GM12878 (cell line): ENCODE measurements around the gene NRXN3. TPM values are rescaled to one million over a fixed set of nuclear protein-coding genes. Genes with fewer than 3 reads are reported as not detected.

Experiments
- ATAC-seq: fragments of 200-7000 bp; cut with Tn5 transposase; 3 replicates; pipeline ENCODE4 v1.9.1; 2020; ENCODE audit warnings: mild to moderate bottlenecking, moderate library complexity
- BruUV-seq: library from RNA; stranded (reverse); fragments of 400-500 nt; replicated peaks from 2 replicates; lab custom pipeline; 2021; lab: Mats Ljungman, UMichigan
- CTCF ChIA-PET: fragments of 300-600 bp; sonication (Branson Sonifier 250); formaldehyde crosslinking; extraction: SDS; loops from one replicate; lab custom pipeline; 2021; ENCODE audit warnings: inconsistent platforms; lab: Yijun Ruan, JAX
- POLR2A ChIA-PET: fragments of 350-600 bp; formaldehyde crosslinking; extraction: SDS; loops from one replicate; lab custom pipeline; 2021; ENCODE audit warnings: inconsistent platforms; lab: Charles Lee
- RAD21 ChIA-PET: fragments of 300-600 bp; sonication (Branson Sonifier 250); formaldehyde crosslinking; loops from one replicate; lab custom pipeline; 2023; ENCODE audit warnings: antibody characterized with exemption; ENCODE audit not compliant: unreplicated experiment; lab: Charles Lee
- SMC1A ChIA-PET: fragments of 300-600 bp; sonication (Branson Sonifier 250); formaldehyde crosslinking; loops from one replicate; lab custom pipeline; 2023; ENCODE audit not compliant: unreplicated experiment, uncharacterized antibody; lab: Charles Lee
- DNase-seq: peaks from one replicate; pipeline ENCODE4 v3.0.0-alpha.2; 2011; ENCODE audit warnings: low read depth, low spot score
- FAIRE-seq: peaks from 3 replicates; lab custom pipeline; 2011; peaks lifted over from hg19 to GRCh38; lab: Jason Lieb, UNC
- H2AFZ ChIP-seq: 2 replicates; pipeline ENCODE4 v1.6.0; 2011; ENCODE audit warnings: low read depth, low read length, control low read depth; ENCODE audit not compliant: control insufficient read depth
- H3K27ac ChIP-seq: 2 replicates; pipeline ENCODE4 v1.5.1; 2011; ENCODE audit warnings: control low read depth; ENCODE audit not compliant: control insufficient read depth, insufficient read depth
- H3K27me3 ChIP-seq, 2 experiments: replicated peaks in 1 of 2; 2 replicates each; pipeline versions ENCODE4 v1.6.0 to v1.6.1; 2011; ENCODE audit warnings: low read length in 1 of 2; ENCODE audit not compliant: control insufficient read depth in 2 of 2, insufficient read depth in 2 of 2
- H3K36me3 ChIP-seq, 2 experiments: 2 replicates each; pipeline ENCODE4 v1.5.1; 2011; ENCODE audit warnings: low read length in 1 of 2; ENCODE audit not compliant: control insufficient read depth in 2 of 2, insufficient read depth in 2 of 2
- H3K4me1 ChIP-seq: 2 replicates; pipeline ENCODE4 v1.6.1; 2011; ENCODE audit warnings: mild to moderate bottlenecking, low read length, moderate library complexity, mixed read lengths; ENCODE audit not compliant: control insufficient read depth, insufficient read depth
- H3K4me2 ChIP-seq: 2 replicates; pipeline ENCODE4 v1.6.0; 2011; ENCODE audit warnings: control low read depth; ENCODE audit not compliant: control insufficient read depth, insufficient read depth
- H3K4me3 ChIP-seq: fragments of 200-600 bp; sonication (generic); 2 replicates; pipeline ENCODE4 v1.5.1; 2016
- H3K79me2 ChIP-seq: 2 replicates; pipeline ENCODE4 v1.6.0; 2011; ENCODE audit warnings: low read length; ENCODE audit not compliant: control insufficient read depth, insufficient read depth
- H3K9ac ChIP-seq: 2 replicates; pipeline ENCODE4 v1.8.0; 2011; ENCODE audit warnings: low read length, control low read depth, mixed read lengths; ENCODE audit not compliant: control insufficient read depth, insufficient read depth
- H3K9me3 ChIP-seq: replicated peaks from 3 replicates; pipeline ENCODE4 v1.5.1; 2011; ENCODE audit warnings: mild to moderate bottlenecking, low read length; ENCODE audit not compliant: control insufficient read depth, insufficient read depth
- H4K20me1 ChIP-seq: 2 replicates; pipeline ENCODE4 v1.6.0; 2011; ENCODE audit not compliant: control insufficient read depth, insufficient read depth
- ATF7 ChIP-seq: fragments of 450-650 bp; IDR thresholded peaks from 2 replicates; pipeline ENCODE4 v1.6.1; 2016; ENCODE audit warnings: low read depth, mild to moderate bottlenecking
- BACH1 ChIP-seq: fragments of 450-650 bp; IDR thresholded peaks from 2 replicates; pipeline ENCODE4 v1.6.1; 2017; ENCODE audit warnings: mild to moderate bottlenecking, borderline replicate concordance
- CHD4 ChIP-seq: fragments of 200-600 bp; sonication (generic); IDR thresholded peaks from 2 replicates; pipeline ENCODE4 v1.6.1; 2016; ENCODE audit warnings: mild to moderate bottlenecking
- DPF2 ChIP-seq: fragments of 450-650 bp; IDR thresholded peaks from 2 replicates; pipeline ENCODE4 v1.6.1; 2017; ENCODE audit warnings: mild to moderate bottlenecking
- E2F4 ChIP-seq: IDR thresholded peaks from 2 replicates; pipeline ENCODE4 v1.6.1; 2012; ENCODE audit warnings: low read depth, low read length, improper control_type of control experiment
- IKZF1 ChIP-seq: fragments of 450-650 bp; conservative IDR thresholded peaks from 2 replicates; pipeline ENCODE4 v1.6.1; 2017; ENCODE audit warnings: antibody characterized with exemption, mild to moderate bottlenecking
- KLF5 ChIP-seq: fragments of 450-650 bp; IDR thresholded peaks from 2 replicates; pipeline ENCODE4 v1.6.1; 2014; ENCODE audit warnings: mild to moderate bottlenecking; ENCODE audit not compliant: partially characterized antibody
- MYB ChIP-seq: fragments of 150-350 bp; IDR thresholded peaks from 2 replicates; pipeline ENCODE4 v1.6.1; 2014; ENCODE audit warnings: mild to moderate bottlenecking, low read depth, low read length, borderline replicate concordance
- PML ChIP-seq: IDR thresholded peaks from 2 replicates; pipeline ENCODE4 v1.6.1; 2012; ENCODE audit warnings: low read length, inconsistent platforms
- RUNX3 ChIP-seq: IDR thresholded peaks from 2 replicates; pipeline ENCODE4 v1.6.1; 2012; ENCODE audit warnings: low read length, inconsistent platforms
- SMAD1 ChIP-seq: fragments of 450-650 bp; IDR thresholded peaks from 2 replicates; pipeline ENCODE4 v1.6.1; 2018; ENCODE audit warnings: mild to moderate bottlenecking, low read depth; ENCODE audit not compliant: partially characterized antibody
- SP1 ChIP-seq: IDR thresholded peaks from one replicate; pipeline ENCODE4 v1.6.1; 2011; ENCODE audit warnings: low read depth, low read length
- TBL1XR1 ChIP-seq: IDR thresholded peaks from 2 replicates; pipeline ENCODE4 v1.6.1; 2012; ENCODE audit warnings: low read depth, low read length, improper control_type of control experiment
- TCF12 ChIP-seq: IDR thresholded peaks from 2 replicates; pipeline ENCODE4 v1.6.1; 2011; ENCODE audit warnings: low read depth, mild to moderate bottlenecking, low read length
- YBX1 ChIP-seq: fragments of 450-650 bp; IDR thresholded peaks from 2 replicates; pipeline ENCODE4 v1.6.1; 2016; ENCODE audit warnings: antibody characterized with exemption
- ZBED1 ChIP-seq: IDR thresholded peaks from 2 replicates; pipeline ENCODE4 v1.6.1; 2016; ENCODE audit warnings: borderline replicate concordance
- WGBS: methylation state at CpG from one replicate; pipeline ENCODE4 v1.1.6; 2016; ENCODE audit warnings: low lambda C conversion rate; ENCODE audit not compliant: insufficient replicate concordance, insufficient coverage; ENCODE audit errors: missing lambda C conversion rate; 5-methylcytosine and 5-hydroxymethylcytosine counted together
- in situ Hi-C: fragments of 300-500 bp; cut with MboI; formaldehyde crosslinking; loops from 9 replicates; pipeline ENCODE4 v1.14.3; 2018; ENCODE audit warnings: mixed read lengths
- intact Hi-C: fragments of 100-400 bp; cut with micrococcal nuclease; formaldehyde crosslinking; loops from one replicate; pipeline ENCODE4 v1.14.2; 2022; ENCODE audit not compliant: unreplicated experiment
- polyA plus RNA-seq, 11 experiments: library from polyadenylated mRNA; depleted of rRNA in 4 of 11; unstranded in 6 of 11; stranded (reverse) in 5 of 11; fragments of >200 nt; fragmentation: Nextera tagmentation in 4 of 11; fragmentation: Illumina TruSeq in 1 of 11; extraction: Ambion mirVana in 4 of 11; extraction: Trizol in 1 of 11; gene quantifications; 1 replicate in 1 of 11; 2 replicates in 10 of 11; pipeline versions ENCODE4 v1.2.1 to v1.2.3, GENCODE V29; 2011 to 2016; ENCODE audit warnings: inconsistent platforms in 2 of 11, missing spikeins in 2 of 11, low read depth in 1 of 11
- total RNA-seq, 4 experiments: library from RNA; depleted of rRNA in 3 of 4; stranded (reverse); fragments of >200 nt in 3 of 4; fragmentation: Illumina TruSeq in 1 of 4; extraction: Trizol in 1 of 4; gene quantifications; 2 replicates each; pipeline versions ENCODE4 v1.2.1 to v1.2.3, GENCODE V29; 2013 to 2021

NRXN3 gene
- total and polyA plus RNA-seq, 10 of the 15 experiments (the other 5 are each of a cell fraction or from before 2014, with no cell fraction given) = 0.52 to 3.3 (median 1.4) TPM

DNA sequence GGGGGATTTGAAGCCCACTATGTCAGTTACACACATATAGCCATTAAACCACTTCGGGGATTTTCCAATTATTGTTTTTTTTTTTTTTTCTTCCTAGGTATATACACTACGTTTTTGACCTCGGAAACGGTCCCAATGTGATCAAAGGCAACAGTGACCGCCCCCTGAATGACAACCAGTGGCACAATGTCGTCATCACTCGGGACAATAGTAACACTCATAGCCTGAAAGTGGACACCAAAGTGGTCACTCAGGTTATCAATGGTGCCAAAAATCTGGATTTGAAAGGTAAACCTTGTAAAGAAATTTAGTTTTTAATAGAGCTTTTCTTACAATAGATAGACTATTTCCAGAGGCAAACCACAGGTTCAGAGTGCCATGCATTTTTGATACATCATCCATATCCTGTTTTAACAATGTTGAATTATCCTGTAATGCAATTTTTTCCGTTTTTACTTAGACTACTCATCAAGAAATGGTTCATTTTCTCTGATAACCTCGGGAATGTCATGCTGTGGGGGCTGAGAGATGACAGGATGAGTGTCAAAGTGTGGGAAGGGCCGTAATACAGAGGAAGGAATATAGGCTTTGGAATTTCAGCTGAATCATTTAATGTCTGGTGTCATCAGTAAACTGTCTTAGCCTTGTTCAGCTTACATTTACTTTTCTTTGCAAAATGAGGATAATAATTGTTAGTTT is 797.1 kb downstream of the NRXN3 start:
- ChIA-PET SMC1A (no interaction called here), RAD21 (no interaction called here), CTCF (interaction anchor here (0.9 to 1.8 kb wide), 2 partner anchors 10 to 1882 kb away, joined by 3 to 4 read pairs; no protein-coding TSS in a partner anchor), POLR2A (no interaction called here)
- Histone ChIP-seq H3K27me3 (no peaks in the 10 kb centered on the region), H3K4me3 (no peak overlapping the region), H3K4me1 (no peaks in the 10 kb centered on the region), H3K9ac (no peak overlapping the region), H4K20me1 (no peaks in the 10 kb centered on the region), H3K27ac (no peak overlapping the region), H3K9me3 (no peaks in the 10 kb centered on the region), H3K36me3 (no peaks in the 10 kb centered on the region), H3K79me2 (no peaks in the 10 kb centered on the region), H2AFZ (no peak overlapping the region), H3K4me2 (no peak overlapping the region)
- in situ Hi-C loops (loop anchor here (10.0 kb wide), 1 partner anchor 1878 kb away; no protein-coding TSS in a partner anchor), intact Hi-C loops (loop anchor here (5.0 kb wide), 1 partner anchor 1880 kb away; no protein-coding TSS in a partner anchor)
- WGBS = 32% methylated on average over 10 of the region's 10 CpGs
- FAIRE-seq (no peak), DNase-seq (no peak), ATAC-seq (no peak)
- BruUV-seq = no TSS peak
- TF ChIP-seq DPF2 = no peak
- no peak for TF ChIP-seq SP1
- TF ChIP-seq MYB = no peak
- no peak for TF ChIP-seq KLF5
- TF ChIP-seq ZBED1 = no peak
- TF ChIP-seq ATF7 = no peak
- no peak for TF ChIP-seq RUNX3
- TF ChIP-seq, all 136 proteins: peak for 0

DNA sequence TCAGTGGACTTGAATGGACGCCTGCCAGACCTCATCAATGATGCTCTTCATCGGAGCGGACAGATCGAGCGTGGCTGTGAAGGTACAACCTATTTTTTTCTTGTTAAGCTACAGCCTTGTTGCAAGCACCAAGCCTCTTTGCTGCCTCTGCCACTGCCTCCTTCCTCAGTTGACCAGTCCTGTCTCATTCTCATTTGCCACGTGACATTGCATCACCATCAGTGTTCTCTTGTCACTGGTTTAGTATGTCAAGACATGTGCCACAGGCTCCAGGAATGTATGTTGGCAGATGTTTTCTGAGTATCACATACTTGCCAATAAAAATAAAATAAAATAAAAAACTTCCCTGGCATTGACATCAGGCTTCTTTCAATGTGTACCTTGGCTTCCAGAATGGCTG is 798.1 kb downstream of the NRXN3 start:
- no peaks in the 10 kb centered on the region for H3K4me1 ChIP-seq
- 13% methylated on average over 6 of the region's 6 CpGs for WGBS
- FAIRE-seq (no peak), ATAC-seq (no peak), DNase-seq (no peak)
- in situ Hi-C loops (loop anchor here (10.0 kb wide), 1 partner anchor 1877 kb away; no protein-coding TSS in a partner anchor), intact Hi-C loops (loop anchor here (5.0 kb wide), 1 partner anchor 1879 kb away; no protein-coding TSS in a partner anchor)
- RAD21 ChIA-PET = no interaction called here
- H3K4me3 ChIP-seq = no peak overlapping the region
- H3K9ac ChIP-seq = no peak overlapping the region
- H2AFZ ChIP-seq = no peak overlapping the region
- no peaks in the 10 kb centered on the region for H3K9me3 ChIP-seq
- POLR2A ChIA-PET = no interaction called here
- H3K36me3 ChIP-seq = no peaks in the 10 kb centered on the region
- CTCF ChIA-PET = interaction anchor here (1.3 to 4.7 kb wide), 5 partner anchors 8 to 1882 kb away, joined by 3 to 33 read pairs (median 4); no protein-coding TSS in a partner anchor
- no peaks in the 10 kb centered on the region for H3K27me3 ChIP-seq
- SMC1A ChIA-PET = interaction anchor here (1.6 kb wide), 1 partner anchor 8 kb away, joined by 3 read pairs; no protein-coding TSS in a partner anchor
- H3K79me2 ChIP-seq = no peaks in the 10 kb centered on the region
- no TSS peak for BruUV-seq
- H3K4me2 ChIP-seq = no peak overlapping the region
- no peak overlapping the region for H3K27ac ChIP-seq
- H4K20me1 ChIP-seq = no peaks in the 10 kb centered on the region
- no peak for TF ChIP-seq YBX1
- TF ChIP-seq BACH1 = no peak
- no peak for TF ChIP-seq TCF12
- TF ChIP-seq IKZF1 = no peak
- TF ChIP-seq SMAD1 = no peak
- TF ChIP-seq E2F4 = no peak
- TF ChIP-seq TBL1XR1 = no peak
- no peak for TF ChIP-seq CHD4
- TF ChIP-seq PML = no peak
- TF ChIP-seq ZBED1 = no peak
